Nephron progenitor cell (in vitro differentiated cells): ENCODE measurements around the gene SERAC1.

Source experiments
- DNase-seq: peaks from one replicate; pipeline ENCODE4 v3.0.0; 2021
- H3K27ac Mint-ChIP-seq: 2 replicates; pipeline ENCODE4 v1.8.0; 2021; ENCODE audit warnings: mild to moderate bottlenecking, moderate library complexity, mixed read lengths
- H3K27me3 Mint-ChIP-seq: 2 replicates; pipeline ENCODE4 v1.8.0; 2021; ENCODE audit warnings: mild to moderate bottlenecking, low read depth, mixed read lengths; ENCODE audit not compliant: poor library complexity
- H3K36me3 Mint-ChIP-seq: 2 replicates; pipeline ENCODE4 v1.8.0; 2021; ENCODE audit warnings: low read depth, mixed read lengths
- H3K4me1 Mint-ChIP-seq: 2 replicates; pipeline ENCODE4 v1.8.0; 2021; ENCODE audit warnings: mixed read lengths
- H3K4me3 Mint-ChIP-seq: 2 replicates; pipeline ENCODE4 v1.8.0; 2021; ENCODE audit warnings: mild to moderate bottlenecking, moderate library complexity, mixed read lengths
- H3K9me3 Mint-ChIP-seq: 2 replicates; pipeline ENCODE4 v1.8.0; 2021; ENCODE audit warnings: mild to moderate bottlenecking, moderate library complexity, mixed read lengths
- TF ChIP-seq, protein P1 (sequence below): fragments of 200-600 bp; sonication (generic); IDR thresholded peaks from 2 replicates; pipeline ENCODE4 v1.5.0; 2021; ENCODE audit warnings: antibody characterized with exemption

SERAC1 gene

DNA sequence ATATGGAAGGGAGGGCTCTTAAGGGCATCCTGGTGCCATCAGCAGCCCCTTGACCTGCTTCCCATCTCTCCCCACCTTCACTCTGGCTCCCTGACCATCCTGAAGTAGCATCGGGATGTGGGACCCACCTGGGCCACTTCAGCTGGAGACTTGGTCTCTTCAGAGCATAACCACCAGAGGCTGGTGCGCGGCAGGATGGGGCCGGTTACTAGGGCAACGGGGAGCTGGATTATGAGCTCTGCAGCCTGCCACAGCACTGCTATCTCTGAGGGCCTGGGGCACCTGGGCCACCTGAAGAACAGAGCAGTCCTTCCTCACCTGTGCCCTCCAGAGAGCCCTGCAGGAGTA is 106.7 kb downstream of the SERAC1 start:
- Mint-ChIP-seq H3K27ac (no peak overlapping the region), H3K9me3 (no peaks in the 10 kb centered on the region), H3K4me3 (no peak overlapping the region), H3K4me1 (peaks cover 19% of the 10 kb centered on the region), H3K36me3 (peaks cover 8% of the 10 kb centered on the region), H3K27me3 (no peaks in the 10 kb centered on the region)
- TF ChIP-seq, protein P1, sequence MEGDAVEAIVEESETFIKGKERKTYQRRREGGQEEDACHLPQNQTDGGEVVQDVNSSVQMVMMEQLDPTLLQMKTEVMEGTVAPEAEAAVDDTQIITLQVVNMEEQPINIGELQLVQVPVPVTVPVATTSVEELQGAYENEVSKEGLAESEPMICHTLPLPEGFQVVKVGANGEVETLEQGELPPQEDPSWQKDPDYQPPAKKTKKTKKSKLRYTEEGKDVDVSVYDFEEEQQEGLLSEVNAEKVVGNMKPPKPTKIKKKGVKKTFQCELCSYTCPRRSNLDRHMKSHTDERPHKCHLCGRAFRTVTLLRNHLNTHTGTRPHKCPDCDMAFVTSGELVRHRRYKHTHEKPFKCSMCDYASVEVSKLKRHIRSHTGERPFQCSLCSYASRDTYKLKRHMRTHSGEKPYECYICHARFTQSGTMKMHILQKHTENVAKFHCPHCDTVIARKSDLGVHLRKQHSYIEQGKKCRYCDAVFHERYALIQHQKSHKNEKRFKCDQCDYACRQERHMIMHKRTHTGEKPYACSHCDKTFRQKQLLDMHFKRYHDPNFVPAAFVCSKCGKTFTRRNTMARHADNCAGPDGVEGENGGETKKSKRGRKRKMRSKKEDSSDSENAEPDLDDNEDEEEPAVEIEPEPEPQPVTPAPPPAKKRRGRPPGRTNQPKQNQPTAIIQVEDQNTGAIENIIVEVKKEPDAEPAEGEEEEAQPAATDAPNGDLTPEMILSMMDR, result no peak
- no peak for DNase-seq

DNA sequence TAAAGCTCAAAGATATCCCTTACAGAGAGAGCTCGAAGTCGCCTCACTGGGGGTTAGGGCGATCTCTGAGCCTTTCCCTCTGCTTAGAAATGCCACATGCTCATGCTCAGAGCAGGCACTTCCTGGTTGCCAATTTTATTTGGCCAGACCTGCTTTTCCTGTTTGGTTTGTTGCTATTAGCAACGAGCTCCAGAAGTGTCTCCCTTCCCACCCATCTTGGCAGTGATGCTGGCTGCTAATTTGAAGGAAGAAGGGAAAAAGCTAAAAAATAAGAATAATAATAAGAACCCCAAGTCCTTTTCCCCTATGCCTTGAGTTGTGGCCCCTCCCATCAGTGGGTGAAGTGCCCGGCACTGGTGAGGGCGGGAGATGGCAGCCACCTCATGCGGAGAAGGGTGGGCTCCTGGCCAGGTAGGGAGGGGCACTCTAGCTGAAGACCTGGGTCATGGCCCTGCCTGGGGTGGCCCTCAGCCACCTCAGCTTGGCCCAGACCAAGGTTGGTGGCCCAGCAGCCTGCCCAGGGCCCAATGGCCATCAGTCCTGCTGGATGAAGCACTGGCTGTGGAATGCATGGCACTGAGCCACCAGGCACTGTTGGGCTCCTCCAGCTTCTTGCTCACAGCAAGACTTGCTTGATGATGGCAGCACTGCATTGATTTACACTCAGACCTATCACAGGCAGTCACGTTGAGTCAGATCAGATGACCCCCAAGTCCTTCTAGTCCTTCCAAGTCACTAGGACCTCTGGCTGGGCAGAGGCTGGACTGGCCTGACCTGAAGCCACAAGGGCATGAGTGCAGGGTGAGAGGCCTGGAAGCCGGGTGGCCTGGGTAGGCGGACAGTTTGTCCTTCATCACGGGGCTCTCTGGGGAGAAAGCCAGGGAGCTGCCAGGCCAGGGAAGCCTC is 107.4 kb downstream of the SERAC1 start:
- no peak for DNase-seq
- H3K27me3 Mint-ChIP-seq, result no peaks in the 10 kb centered on the region
- H3K36me3 Mint-ChIP-seq, result peaks cover 8% of the 10 kb centered on the region
- H3K4me1 Mint-ChIP-seq, result peaks cover 25% of the 10 kb centered on the region
- H3K27ac Mint-ChIP-seq, result no peak overlapping the region
- no peak overlapping the region for H3K4me3 Mint-ChIP-seq
- H3K9me3 Mint-ChIP-seq, result no peaks in the 10 kb centered on the region
- TF ChIP-seq, protein P1, result no peak
